CD14-positive monocyte (primary cell): ENCODE measurements around the gene SSTR1. TPM values are rescaled to one million over a fixed set of nuclear protein-coding genes. Genes with fewer than 3 reads are reported as not detected.

Experiments used
- DNase-seq, 3 donors: peaks; one replicate each; pipeline ENCODE4 v3.0.0-alpha.2; 2011 to 2022
- H2AFZ ChIP-seq: 2 replicates; pipeline ENCODE4 v1.6.0; 2012; ENCODE audit warnings: mild to moderate bottlenecking, low read depth, low read length, inconsistent platforms; ENCODE audit not compliant: insufficient read depth, poor library complexity, severe bottlenecking
- H3K27ac ChIP-seq, 2 donors: 1 replicate in 1 of 2; 2 replicates in 1 of 2; pipeline ENCODE4 v1.5.1; 2012 to 2013; ENCODE audit warnings: low read length in 2 of 2, control low read depth in 1 of 2, inconsistent platforms in 1 of 2, low read depth in 1 of 2, mild to moderate bottlenecking in 1 of 2
- H3K27me3 ChIP-seq, 2 donors: one replicate each; pipeline versions ENCODE4 v1.6.0 to v1.6.1; 2011 to 2013; ENCODE audit warnings: low read length in 2 of 2; ENCODE audit not compliant: control insufficient read depth in 2 of 2, insufficient read depth in 2 of 2
- H3K36me3 ChIP-seq, 2 donors: replicated peaks in 1 of 2; 1 replicate in 1 of 2; 2 replicates in 1 of 2; pipeline versions ENCODE4 v1.5.1 to v1.6.1; 2012 to 2013; ENCODE audit warnings: low read length in 2 of 2, control low read depth in 1 of 2, inconsistent platforms in 1 of 2, mild to moderate bottlenecking in 1 of 2; ENCODE audit not compliant: insufficient read depth in 2 of 2, control insufficient read depth in 1 of 2
- H3K4me1 ChIP-seq, 2 donors: 1 replicate in 1 of 2; 2 replicates in 1 of 2; pipeline versions ENCODE4 v1.5.1 to v1.6.1; 2012 to 2013; ENCODE audit warnings: low read length in 2 of 2, control low read depth in 1 of 2, inconsistent platforms in 1 of 2, mild to moderate bottlenecking in 1 of 2, moderate library complexity in 1 of 2; ENCODE audit not compliant: insufficient read depth in 2 of 2, control insufficient read depth in 1 of 2
- H3K4me2 ChIP-seq: replicated peaks from 2 replicates; pipeline ENCODE3; 2012; ENCODE audit warnings: low read length, moderate library complexity, mild to moderate bottlenecking; ENCODE audit not compliant: poor library complexity, severe bottlenecking; ENCODE audit errors: extremely low read depth
- H3K4me3 ChIP-seq, 3 experiments: fragments of 200-600 bp in 1 of 3; sonication (generic) in 1 of 3; replicated peaks in 1 of 3; 1 replicate in 2 of 3; 2 replicates in 1 of 3; pipeline ENCODE4 v1.5.1; 2011 to 2013; ENCODE audit warnings: low read length in 3 of 3, mild to moderate bottlenecking in 3 of 3, control low read depth in 2 of 3, low read depth in 2 of 3, inconsistent platforms in 1 of 3, moderate library complexity in 1 of 3
- H3K79me2 ChIP-seq: 2 replicates; pipeline ENCODE4 v1.6.0; 2012; ENCODE audit warnings: mild to moderate bottlenecking, control low read depth, inconsistent platforms, low read length, moderate library complexity; ENCODE audit not compliant: insufficient read depth
- H3K9ac ChIP-seq: 2 replicates; pipeline ENCODE4 v1.6.0; 2017; ENCODE audit warnings: low read length, mild to moderate bottlenecking; ENCODE audit not compliant: insufficient read depth, poor library complexity, severe bottlenecking
- H3K9me3 ChIP-seq, 2 donors: replicated peaks in 1 of 2; 1 replicate in 1 of 2; 2 replicates in 1 of 2; pipeline versions ENCODE4 v1.5.1 to v1.6.1; 2012 to 2013; ENCODE audit warnings: low read length in 2 of 2, control low read depth in 1 of 2; ENCODE audit not compliant: control insufficient read depth in 1 of 2, insufficient read depth in 1 of 2
- H4K20me1 ChIP-seq: 2 replicates; pipeline ENCODE4 v1.6.0; 2012; ENCODE audit warnings: mild to moderate bottlenecking, low read length, control low read depth, moderate library complexity; ENCODE audit not compliant: insufficient read depth
- H3K27ac Mint-ChIP-seq, 7 donors: one replicate each; pipeline ENCODE4 v1.8.0; 2020; ENCODE audit warnings: mild to moderate bottlenecking in 7 of 7, mixed read lengths in 7 of 7, moderate library complexity in 6 of 7, inconsistent platforms in 2 of 7
- H3K27me3 Mint-ChIP-seq, 3 donors: one replicate each; pipeline ENCODE4 v1.8.0; 2021 to 2022; ENCODE audit warnings: low read depth in 3 of 3, mild to moderate bottlenecking in 3 of 3, mixed read lengths in 3 of 3, moderate library complexity in 3 of 3, inconsistent platforms in 1 of 3
- H3K36me3 Mint-ChIP-seq, 2 donors: one replicate each; pipeline ENCODE4 v1.8.0; 2020; ENCODE audit warnings: mixed read lengths in 2 of 2, inconsistent platforms in 1 of 2, mild to moderate bottlenecking in 1 of 2
- H3K4me1 Mint-ChIP-seq: one replicate; pipeline ENCODE4 v1.8.0; 2020; ENCODE audit warnings: mild to moderate bottlenecking, mixed read lengths
- H3K4me3 Mint-ChIP-seq, 2 donors: one replicate each; pipeline ENCODE4 v1.8.0; 2020; ENCODE audit warnings: mild to moderate bottlenecking in 2 of 2, mixed read lengths in 2 of 2, moderate library complexity in 1 of 2
- H3K9me3 Mint-ChIP-seq, 7 donors: one replicate each; pipeline ENCODE4 v1.8.0; 2020 to 2022; ENCODE audit warnings: mixed read lengths in 7 of 7, mild to moderate bottlenecking in 6 of 7, moderate library complexity in 6 of 7, inconsistent platforms in 2 of 7
- CTCF ChIP-seq: fragments of 200-600 bp; IDR thresholded peaks from one replicate; pipeline ENCODE4 v1.8.0; 2022; ENCODE audit warnings: antibody characterized with exemption, mild to moderate bottlenecking
- WGBS: methylation state at CpG from one replicate; pipeline ENCODE4 v1.1.5; 2013; ENCODE audit warnings: missing lambda C conversion rate; ENCODE audit not compliant: insufficient coverage; 5-methylcytosine and 5-hydroxymethylcytosine counted together
- intact Hi-C, 2 donors: fragments of 100-400 bp; cut with micrococcal nuclease; formaldehyde crosslinking; loops; one replicate each; pipeline versions ENCODE4 v1.15.0 to v1.15.1; 2023
- polyA plus RNA-seq, 3 donors: library from polyadenylated mRNA; depleted of rRNA in 1 of 3; unstranded in 2 of 3; stranded (reverse) in 1 of 3; fragments of 300-500 nt in 2 of 3; fragments of >200 nt in 1 of 3; fragmentation: Illumina TruSeq in 2 of 3; gene quantifications; 1 replicate in 2 of 3; 2 replicates in 1 of 3; pipeline ENCODE4 v1.2.3, GENCODE V29; 2012 to 2021

Gene SSTR1
- polyA plus RNA-seq, 3 donors, result not detected

- H3K27me3 ChIP-seq, result peaks cover 4 to 12% of the 10 kb centered on the region in 2 donors
- H3K36me3 ChIP-seq, result no peaks in the 10 kb centered on the region
- Mint-ChIP-seq H3K27ac (no peak overlapping the region), H3K9me3 (peaks cover 0 to 8% (median 6%) of the 10 kb centered on the region in 7 donors), H3K4me3 (no peak overlapping the region), H3K27me3 (peaks cover 5 to 20% (median 16%) of the 10 kb centered on the region in 3 donors), H3K36me3 (no peaks in the 10 kb centered on the region), H3K4me1 (peaks cover 5% of the 10 kb centered on the region)
- intact Hi-C loops, result no loop called here
- no peaks in the 10 kb centered on the region for H3K4me1 ChIP-seq
- no peak overlapping the region for H3K27ac ChIP-seq
- no CpG with 5 or more reads among the region's 1 CpG for WGBS
- H3K4me2 ChIP-seq, result no peak overlapping the region
- peaks cover 0 to under 1% of the 10 kb centered on the region in 2 donors for H3K9me3 ChIP-seq
- H3K4me3 ChIP-seq, result no peak overlapping the region
- H4K20me1 ChIP-seq, result no peaks in the 10 kb centered on the region
- TF ChIP-seq CTCF, result no peak
- no peak overlapping the region for H2AFZ ChIP-seq
- H3K9ac ChIP-seq, result no peak overlapping the region
- no peak for DNase-seq
- no peaks in the 10 kb centered on the region for H3K79me2 ChIP-seq
Measured at GRCh38 chr14:38261620-38262019, 53.9 kb downstream of the SSTR1 start.

Other genes starting within 250 kb of the SSTR1 start
- gene CLEC14A, start 48.2 kb downstream of the SSTR1 start, polyA plus RNA-seq, result not detected